HFF-Myc (cell line): Measurements from ENCODE around the gene MPZL3.

ENCODE experiments used
- DNase-seq: peaks from one replicate; pipeline ENCODE4 v3.0.0-alpha.2; 2011; ENCODE audit warnings: low read depth; ENCODE audit errors: extremely low read depth
- H3K4me3 ChIP-seq: replicated peaks from 2 replicates; pipeline ENCODE4 v1.5.1; 2011; ENCODE audit warnings: low read depth, mild to moderate bottlenecking, control low read depth, low read length
- CTCF ChIP-seq: IDR thresholded peaks from 2 replicates; pipeline ENCODE4 v1.5.1; 2012; ENCODE audit warnings: mild to moderate bottlenecking, low read depth, low read length, control low read depth; ENCODE audit errors: missing control alignments

The MPZL3 gene

GRCh38 chr11:118265954-118266353, 13.8 kb upstream of the MPZL3 start:
- DNase-seq, result no peak
- no peak overlapping the region for H3K4me3 ChIP-seq
- no peak for TF ChIP-seq CTCF

GRCh38 chr11:118264569-118265465, 12.7 kb upstream of the MPZL3 start:
- no peak overlapping the region for H3K4me3 ChIP-seq
- no peak for DNase-seq
- no peak for TF ChIP-seq CTCF

- no peak within 1 kb of the TSS for H3K4me3 ChIP-seq
- no peak for TF ChIP-seq CTCF
- no peak for DNase-seq
Measured at GRCh38 chr11:118263695-118264568, 11.8 kb upstream of the MPZL3 start, which contains the start of gene MPZL2. Gene MPZL2 (minus strand): TSS chr11:118264297. CDS start chr11:118264153, 144 bp downstream.

- no peak for TF ChIP-seq CTCF
- DNase-seq, result no peak
- H3K4me3 ChIP-seq, result no peak overlapping the region
Measured at GRCh38 chr11:118263112-118263511, 10.9 kb upstream of the MPZL3 start.

GRCh38 chr11:118260353-118260752, 8.2 kb upstream of the MPZL3 start:
- TF ChIP-seq CTCF, result no peak

GRCh38 chr11:118259138-118259537, 7.0 kb upstream of the MPZL3 start:
- TF ChIP-seq CTCF, result no peak
- DNase-seq, result no peak
- no peak overlapping the region for H3K4me3 ChIP-seq

More at GRCh38 chr11:118260353-118260752, 8.2 kb upstream of the MPZL3 start:
- DNase-seq, result no peak
- no peak overlapping the region for H3K4me3 ChIP-seq
